Measurements from ENCODE around the gene BMP5.

BMP5 gene

DNA sequence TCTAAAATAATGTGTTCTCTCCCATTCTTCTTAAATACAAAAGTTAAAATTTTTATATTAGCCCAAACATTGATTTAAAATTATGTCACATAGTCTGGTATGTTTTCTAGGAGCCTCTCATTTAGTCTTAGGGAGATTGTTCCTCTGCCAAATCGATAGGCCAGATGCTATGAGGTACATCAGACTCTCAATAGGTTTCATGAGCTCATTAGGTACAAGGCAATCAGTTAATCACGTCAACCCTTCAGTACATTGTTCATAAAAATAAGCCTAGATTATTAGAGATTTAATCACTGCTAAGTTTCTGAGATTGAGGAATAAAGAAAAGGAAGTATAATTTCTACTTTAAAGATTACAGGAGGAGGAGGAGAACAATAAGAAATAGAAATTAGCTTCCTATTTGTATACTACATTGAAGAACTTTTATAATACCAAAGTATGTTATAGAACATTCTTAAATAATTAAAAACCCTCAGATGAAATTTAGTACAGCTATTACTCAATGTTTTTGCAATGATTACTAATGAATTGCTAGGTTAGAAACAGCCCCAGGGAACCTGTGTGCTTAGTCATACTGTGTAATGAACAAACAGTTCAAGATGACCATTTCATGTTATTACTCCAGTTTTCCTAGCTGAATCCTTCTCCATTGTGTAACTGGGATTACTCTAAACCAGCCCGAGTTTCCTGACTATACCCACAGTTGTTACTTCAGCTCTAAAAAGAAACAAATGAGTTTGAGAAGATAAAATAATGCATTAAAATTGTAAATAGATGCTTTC is 117.0 kb downstream of the BMP5 start:
- ChIA-PET POLR2A (no interaction called here), CTCF (interaction anchor here (1.3 to 1.7 kb wide), 2 partner anchors 10 to 14 kb away, joined by 3 to 4 read pairs; no protein-coding TSS in a partner anchor)
- DNase-seq (ENCODE audit: extremely low spot score) = no peak
- TF ChIP-seq, protein P1, sequence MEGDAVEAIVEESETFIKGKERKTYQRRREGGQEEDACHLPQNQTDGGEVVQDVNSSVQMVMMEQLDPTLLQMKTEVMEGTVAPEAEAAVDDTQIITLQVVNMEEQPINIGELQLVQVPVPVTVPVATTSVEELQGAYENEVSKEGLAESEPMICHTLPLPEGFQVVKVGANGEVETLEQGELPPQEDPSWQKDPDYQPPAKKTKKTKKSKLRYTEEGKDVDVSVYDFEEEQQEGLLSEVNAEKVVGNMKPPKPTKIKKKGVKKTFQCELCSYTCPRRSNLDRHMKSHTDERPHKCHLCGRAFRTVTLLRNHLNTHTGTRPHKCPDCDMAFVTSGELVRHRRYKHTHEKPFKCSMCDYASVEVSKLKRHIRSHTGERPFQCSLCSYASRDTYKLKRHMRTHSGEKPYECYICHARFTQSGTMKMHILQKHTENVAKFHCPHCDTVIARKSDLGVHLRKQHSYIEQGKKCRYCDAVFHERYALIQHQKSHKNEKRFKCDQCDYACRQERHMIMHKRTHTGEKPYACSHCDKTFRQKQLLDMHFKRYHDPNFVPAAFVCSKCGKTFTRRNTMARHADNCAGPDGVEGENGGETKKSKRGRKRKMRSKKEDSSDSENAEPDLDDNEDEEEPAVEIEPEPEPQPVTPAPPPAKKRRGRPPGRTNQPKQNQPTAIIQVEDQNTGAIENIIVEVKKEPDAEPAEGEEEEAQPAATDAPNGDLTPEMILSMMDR (IDR thresholded peaks at IDR 0.05; ENCODE audit: control extremely low read depth, extremely low read depth, low read depth, missing control alignments) = no peak

DNA sequence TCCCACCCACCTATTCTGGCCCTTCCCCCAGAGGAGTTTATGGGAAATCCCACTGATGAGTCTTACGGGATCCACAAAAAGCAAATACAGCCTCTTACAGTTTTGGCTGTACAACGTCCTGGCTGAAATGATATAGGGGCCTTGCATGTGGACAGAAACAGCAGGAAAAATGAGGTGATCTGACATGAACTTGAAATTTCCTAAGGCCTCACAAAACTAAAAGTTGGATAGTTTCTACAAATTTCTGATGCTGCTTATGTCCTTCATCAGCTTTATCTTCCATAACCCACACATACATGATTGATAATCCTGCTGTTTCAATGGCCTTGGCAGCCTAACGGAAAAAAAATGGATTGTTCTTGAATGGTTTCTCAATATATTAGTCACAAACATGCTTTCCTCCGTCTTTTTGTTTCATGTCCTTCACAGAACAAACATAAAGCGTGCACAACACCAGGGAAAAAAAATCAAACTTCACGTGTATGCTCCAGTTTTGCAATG is 118.8 kb downstream of the BMP5 start:
- TF ChIP-seq, protein P1 (IDR thresholded peaks at IDR 0.05; ENCODE audit: control extremely low read depth, extremely low read depth, low read depth, missing control alignments) = no peak
- ChIA-PET POLR2A (no interaction called here), CTCF (no interaction called here)
- DNase-seq (ENCODE audit: extremely low spot score) = no peak

DNA sequence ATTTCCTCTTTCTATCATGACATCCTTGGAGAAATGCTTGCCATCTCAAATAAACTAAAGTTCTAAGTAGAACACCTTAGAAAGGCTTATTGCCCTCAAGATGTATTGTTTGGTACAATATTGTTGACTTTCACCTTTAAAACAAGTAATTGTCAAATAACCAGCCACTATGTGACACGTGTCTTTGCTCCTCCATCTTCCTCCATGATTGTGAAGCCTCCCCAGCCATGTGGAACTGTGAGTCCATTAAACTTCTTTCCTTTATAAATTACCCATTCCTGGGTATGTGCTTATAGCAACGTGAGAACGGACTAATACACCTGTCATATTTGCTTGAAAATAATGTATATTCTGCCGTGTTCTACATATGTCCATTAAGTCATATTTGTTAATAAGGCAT is 126.5 kb downstream of the BMP5 start:
- ChIA-PET POLR2A (no interaction called here), CTCF (no interaction called here)
- TF ChIP-seq, protein P1 (IDR thresholded peaks at IDR 0.05; ENCODE audit: control extremely low read depth, extremely low read depth, low read depth, missing control alignments) = no peak
- no peak for DNase-seq (ENCODE audit: extremely low spot score)

DNA sequence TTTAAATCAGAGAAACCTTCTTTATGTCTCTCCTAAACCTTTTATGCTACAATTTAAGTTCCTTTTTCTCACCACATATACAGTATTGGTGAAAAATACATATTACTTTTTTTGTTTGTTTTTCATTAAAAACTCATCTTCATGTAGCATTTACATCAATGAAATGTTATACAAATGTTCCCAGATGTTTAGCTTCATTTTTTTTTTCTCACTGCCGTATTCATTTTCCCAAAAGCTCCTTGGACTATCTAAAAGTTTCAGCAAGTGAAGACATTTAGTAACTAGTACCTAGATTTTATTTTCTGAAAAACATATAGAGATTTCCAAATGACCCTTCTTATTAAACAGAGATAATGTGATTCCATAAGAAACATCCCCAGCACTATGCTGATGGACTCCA is 128.9 kb downstream of the BMP5 start:
- POLR2A ChIA-PET = no interaction called here
- TF ChIP-seq, protein P1 (IDR thresholded peaks at IDR 0.05; ENCODE audit: control extremely low read depth, extremely low read depth, low read depth, missing control alignments) = no peak
- CTCF ChIA-PET = no interaction called here
- no peak for DNase-seq (ENCODE audit: extremely low spot score)

DNA sequence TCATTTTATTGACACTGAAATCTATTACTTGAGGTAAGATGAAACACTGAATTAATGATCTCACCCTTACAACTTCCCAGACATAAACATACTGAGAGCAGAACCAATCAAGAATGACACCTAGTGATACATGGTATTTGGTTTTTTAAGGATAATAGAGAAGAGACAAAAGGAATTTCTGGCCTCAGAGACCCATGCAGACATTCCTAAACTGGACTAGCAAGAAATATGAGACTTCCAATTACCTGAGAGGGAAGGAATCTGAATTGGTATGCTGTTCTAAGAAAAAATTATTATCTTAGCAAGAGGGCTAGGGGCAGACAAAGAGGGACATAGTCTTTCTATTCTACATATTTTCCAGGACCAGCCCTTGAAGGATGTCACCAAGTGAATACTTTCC is 141.1 kb downstream of the BMP5 start:
- CTCF ChIA-PET = no interaction called here
- no peak for DNase-seq (ENCODE audit: extremely low spot score)
- TF ChIP-seq, protein P1 (IDR thresholded peaks at IDR 0.05; ENCODE audit: control extremely low read depth, extremely low read depth, low read depth, missing control alignments) = no peak
- POLR2A ChIA-PET = no interaction called here

DNA sequence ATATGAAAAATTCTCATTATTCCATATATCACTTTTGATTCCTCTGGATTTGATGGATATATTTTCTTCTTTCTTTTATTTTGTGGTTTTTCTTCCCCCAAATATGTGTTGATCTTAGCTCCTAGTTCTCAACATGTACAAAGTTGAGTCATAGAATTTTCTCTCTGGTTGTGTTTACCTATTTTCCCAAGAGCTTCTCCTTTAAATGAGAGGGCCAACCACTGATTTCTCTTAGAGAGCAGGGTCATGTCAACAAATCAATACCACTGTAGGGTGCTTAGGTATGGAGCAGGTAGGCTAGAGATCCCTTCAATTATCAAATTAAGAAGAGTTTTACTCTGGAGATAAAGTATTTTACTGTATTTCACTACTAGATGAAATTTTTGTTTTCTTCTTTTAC is 145.7 kb downstream of the BMP5 start:
- CTCF ChIA-PET = no interaction called here
- DNase-seq (ENCODE audit: extremely low spot score) = no peak
- POLR2A ChIA-PET = no interaction called here
- TF ChIP-seq, protein P1 (IDR thresholded peaks at IDR 0.05; ENCODE audit: control extremely low read depth, extremely low read depth, low read depth, missing control alignments) = no peak
